ENCODE data around the gene IRGC. TPM values are rescaled to one million over a fixed set of nuclear protein-coding genes. Genes with fewer than 3 reads are reported as not detected.

The IRGC gene
- total and polyA plus RNA-seq, 9 of the 15 experiments (the other 6 are each of a cell fraction or from before 2014, with no cell fraction given), result not detected

- no peak for TF ChIP-seq REST (IDR thresholded peaks at IDR 0.05; ENCODE audit: borderline replicate concordance)
- TF ChIP-seq REST (CRISPR knock-in tag; IDR thresholded peaks at IDR 0.05; ENCODE audit: low read depth), result no peak; the same call in 1 of the 2 replicates
- TF ChIP-seq NFIX (CRISPR knock-in tag; IDR thresholded peaks at IDR 0.05; ENCODE audit: low read depth), result no peak; the same call in 1 of the 2 replicates
- peak; percentile 95 for TF ChIP-seq POLR2G (IDR thresholded peaks at IDR 0.05; ENCODE audit: low read depth, low read length)
- TF ChIP-seq KAT8 (IDR thresholded peaks at IDR 0.05; ENCODE audit: low read depth), result no peak
- no peak for TF ChIP-seq ZBTB40 (IDR thresholded peaks at IDR 0.05)
- no peak for TF ChIP-seq ZBTB40 (CRISPR knock-in tag; IDR thresholded peaks at IDR 0.05)
- no peak for TF ChIP-seq PHF21A (IDR thresholded peaks at IDR 0.05; ENCODE audit: borderline replicate concordance, low read depth)
- no peak for TF ChIP-seq MIER1 (IDR thresholded peaks at IDR 0.05; ENCODE audit: low read depth)
- TF ChIP-seq WHSC1 (IDR thresholded peaks at IDR 0.05; ENCODE audit: low read length), result no peak
- TF ChIP-seq HNRNPLL (IDR thresholded peaks at IDR 0.05; ENCODE audit: low read depth, low read length, poor library complexity, severe bottlenecking), result peak; percentile 61
These were observed 38.8 kb downstream of the IRGC start, which contains the start of gene SMG9 (continued) for GRCh38 chr19:43754503-43755255.

All from K562 (cell line).